Gastrocnemius medialis (tissue), 4 donors: ENCODE data around the gene NFYA. TPM values are rescaled to one million over a fixed set of nuclear protein-coding genes. Genes with fewer than 3 reads are reported as not detected.
A peak's percentile ranks its signal among the peaks of the same experiment; 100 is the strongest.

ENCODE experiments used
- ATAC-seq, 2 donors: fragments of 150-250 bp; one replicate each; pipeline ENCODE4 v1.9.1; 2016
- DNase-seq, 2 donors: peaks; one replicate each; pipeline ENCODE4 v3.0.0-alpha.2; 2019
- H3K27ac ChIP-seq, 4 donors: fragments of 200-600 bp; sonication (generic); 1 replicate in 1 of 4; 2 replicates in 3 of 4; pipeline ENCODE4 v1.5.1; 2016 to 2018; ENCODE audit warnings: mild to moderate bottlenecking in 2 of 4, moderate library complexity in 1 of 4
- H3K27me3 ChIP-seq, 3 donors: fragments of 200-600 bp; sonication (generic) in 2 of 3; 1 replicate in 1 of 3; 2 replicates in 2 of 3; pipeline versions ENCODE4 v1.5.1 to v1.6.0; 2016 to 2019; ENCODE audit warnings: mild to moderate bottlenecking in 1 of 3, moderate library complexity in 1 of 3
- H3K36me3 ChIP-seq, 2 donors: fragments of 200-600 bp; sonication (generic) in 1 of 2; one replicate each; pipeline ENCODE4 v1.5.1; 2017 to 2018
- H3K4me1 ChIP-seq, 2 donors: fragments of 200-600 bp; sonication (generic) in 1 of 2; one replicate each; pipeline ENCODE4 v1.5.1; 2016 to 2017; ENCODE audit warnings: mild to moderate bottlenecking in 2 of 2
- H3K4me3 ChIP-seq, 4 donors: fragments of 200-600 bp; sonication (generic) in 3 of 4; 1 replicate in 1 of 4; 2 replicates in 3 of 4; pipeline ENCODE4 v1.5.1; 2016 to 2019; ENCODE audit warnings: mild to moderate bottlenecking in 2 of 4
- H3K9me3 ChIP-seq, 3 donors: fragments of 200-600 bp; sonication (generic) in 2 of 3; 1 replicate in 1 of 3; 2 replicates in 2 of 3; pipeline ENCODE4 v1.5.1; 2016 to 2019
- POLR2A ChIP-seq, 2 donors: fragments of 450-650 bp; IDR thresholded peaks; one replicate each; pipeline ENCODE4 v1.6.1; 2017; ENCODE audit warnings: antibody characterized with exemption in 2 of 2, mild to moderate bottlenecking in 2 of 2, moderate library complexity in 2 of 2
- in situ Hi-C, 4 donors: fragments of 200-750 bp; cut with MboI; loops; one replicate each; pipeline versions ENCODE4 v1.15.0 to v1.8.0; 2017; ENCODE audit warnings: low sequenced_read_pairs in 4 of 4
- intact Hi-C: fragments of 100-400 bp; cut with DNase I; formaldehyde crosslinking; loops from one replicate; pipeline ENCODE4 v1.15.1; 2023; ENCODE audit warnings: low total_unique reads
- total RNA-seq, 4 donors: library from RNA; depleted of rRNA; stranded (reverse); fragments of >200 nt; gene quantifications; one replicate each; pipeline versions ENCODE4 v1.1.0 to v1.2.3, GENCODE V29; 2016
- TF ChIP-seq, protein P1 (sequence below), 5 experiments: fragments of 450-650 bp in 3 of 5; fragments of 200-600 bp in 2 of 5; sonication (generic) in 2 of 5; IDR thresholded peaks in 4 of 5; conservative IDR thresholded peaks in 1 of 5; 1 replicate in 4 of 5; 2 replicates in 1 of 5; pipeline ENCODE4 v1.5.1; 2016 to 2019; ENCODE audit warnings: antibody characterized with exemption in 5 of 5, mild to moderate bottlenecking in 3 of 5, moderate library complexity in 3 of 5

NFYA gene
- total RNA-seq, 4 donors from 2014 or later, result 7.2 to 11.6 (median 9.7) TPM

DNA sequence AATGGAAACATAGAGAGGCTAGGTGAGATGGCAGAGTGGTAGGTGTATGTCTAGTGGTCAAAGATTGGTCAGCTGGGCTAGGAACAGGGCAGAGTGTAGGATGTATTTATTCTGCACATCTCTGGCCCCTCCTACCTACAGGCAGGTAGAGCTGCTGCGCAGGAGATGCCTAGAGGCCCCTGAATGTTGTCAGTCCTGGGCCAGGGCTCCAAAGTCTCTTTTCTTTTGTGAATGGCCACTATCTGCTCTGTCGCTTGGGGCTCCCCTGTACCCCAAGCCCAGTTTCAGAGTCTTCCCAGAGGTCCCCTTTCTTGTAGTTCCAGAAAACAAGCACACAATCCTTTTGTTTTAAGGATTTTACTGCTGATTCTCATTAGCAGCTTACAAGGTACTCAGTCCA is 25.5 kb upstream of the NFYA start:
- Histone ChIP-seq H3K4me3 (no peak overlapping the region), H3K27ac (peak overlapping the region in 2 of 4 donors; percentile 77 to 99), H3K4me1 (peaks cover 47 to 55% of the 10 kb centered on the region in 2 donors)

DNA sequence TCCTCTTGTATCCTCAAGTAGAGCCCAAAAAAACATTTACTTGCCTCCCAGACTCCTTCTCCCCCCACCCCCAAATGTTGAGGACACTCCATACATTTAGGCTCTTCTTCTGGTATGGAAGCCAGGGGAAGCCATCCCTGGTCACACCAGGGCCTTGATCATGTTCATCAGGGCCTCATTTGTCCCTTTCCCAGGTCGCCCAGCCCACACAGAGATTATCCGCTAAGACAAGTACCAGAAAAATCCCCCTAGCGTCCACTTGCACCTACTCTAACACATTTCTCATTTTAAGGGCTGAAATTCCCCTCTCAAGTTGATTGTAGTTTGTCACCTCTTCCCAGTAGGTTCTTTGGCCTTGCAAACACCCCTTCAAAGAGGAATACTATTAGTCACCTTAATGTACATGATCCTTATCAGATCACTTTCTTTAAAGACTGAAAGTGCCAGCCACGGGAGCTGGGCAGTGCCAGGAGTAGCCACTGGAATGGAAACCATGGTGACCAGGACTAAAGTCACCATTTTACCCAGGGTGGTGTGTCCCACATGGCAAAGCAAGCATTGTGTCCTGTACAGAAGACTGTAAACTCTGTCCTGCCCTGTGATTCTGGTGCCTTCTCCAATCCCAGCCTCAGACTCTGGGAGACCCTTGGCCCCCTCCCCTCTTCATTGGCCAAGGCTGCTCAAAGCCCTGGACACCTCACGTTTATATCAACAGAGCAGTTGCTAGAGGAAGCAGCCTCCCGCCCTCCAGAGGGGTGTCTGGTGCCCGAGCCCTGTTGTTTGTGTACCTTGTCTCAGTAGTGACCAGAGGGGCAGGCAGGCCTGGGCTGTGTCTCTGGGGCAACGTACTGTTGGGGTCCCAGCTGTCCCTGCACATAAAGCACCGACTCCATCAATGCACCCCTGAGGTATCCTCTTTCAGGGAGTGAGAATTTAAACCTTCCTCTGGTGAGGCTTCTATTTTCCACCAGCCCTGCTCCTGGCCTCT is 24.7 kb upstream of the NFYA start:
- intact Hi-C loops (no loop called here), in situ Hi-C loops (loop anchor here in 1 of 4 donors (25.0 kb wide), 1 partner anchor 1061 kb away; no protein-coding TSS in a partner anchor)
- peak overlapping the region; percentile 77 to 99 (median 96) for H3K27ac ChIP-seq
- ATAC-seq (no peak), DNase-seq (no peak)
- H3K9me3 ChIP-seq, result no peaks in the 10 kb centered on the region
- TF ChIP-seq, protein P1, sequence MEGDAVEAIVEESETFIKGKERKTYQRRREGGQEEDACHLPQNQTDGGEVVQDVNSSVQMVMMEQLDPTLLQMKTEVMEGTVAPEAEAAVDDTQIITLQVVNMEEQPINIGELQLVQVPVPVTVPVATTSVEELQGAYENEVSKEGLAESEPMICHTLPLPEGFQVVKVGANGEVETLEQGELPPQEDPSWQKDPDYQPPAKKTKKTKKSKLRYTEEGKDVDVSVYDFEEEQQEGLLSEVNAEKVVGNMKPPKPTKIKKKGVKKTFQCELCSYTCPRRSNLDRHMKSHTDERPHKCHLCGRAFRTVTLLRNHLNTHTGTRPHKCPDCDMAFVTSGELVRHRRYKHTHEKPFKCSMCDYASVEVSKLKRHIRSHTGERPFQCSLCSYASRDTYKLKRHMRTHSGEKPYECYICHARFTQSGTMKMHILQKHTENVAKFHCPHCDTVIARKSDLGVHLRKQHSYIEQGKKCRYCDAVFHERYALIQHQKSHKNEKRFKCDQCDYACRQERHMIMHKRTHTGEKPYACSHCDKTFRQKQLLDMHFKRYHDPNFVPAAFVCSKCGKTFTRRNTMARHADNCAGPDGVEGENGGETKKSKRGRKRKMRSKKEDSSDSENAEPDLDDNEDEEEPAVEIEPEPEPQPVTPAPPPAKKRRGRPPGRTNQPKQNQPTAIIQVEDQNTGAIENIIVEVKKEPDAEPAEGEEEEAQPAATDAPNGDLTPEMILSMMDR (IDR thresholded peaks at IDR 0.05 in 4 of 5, conservative IDR thresholded peaks at IDR 0.05 in 1 of 5), result no peak
- no peak for TF ChIP-seq POLR2A (IDR thresholded peaks at IDR 0.05)
- H3K36me3 ChIP-seq, result no peaks in the 10 kb centered on the region
- H3K27me3 ChIP-seq, result no peaks in the 10 kb centered on the region
- no peak overlapping the region for H3K4me3 ChIP-seq
- H3K4me1 ChIP-seq, result peaks cover 54 to 61% of the 10 kb centered on the region in 2 donors

More for the DNA sequence above, 25.5 kb upstream of the NFYA start:
- DNase-seq (no peak), ATAC-seq (no peak)
- intact Hi-C loops (no loop called here), in situ Hi-C loops (loop anchor here in 1 of 4 donors (25.0 kb wide), 1 partner anchor 1060 kb away; no protein-coding TSS in a partner anchor)
- Histone ChIP-seq H3K9me3 (no peaks in the 10 kb centered on the region), H3K27me3 (no peaks in the 10 kb centered on the region), H3K36me3 (no peaks in the 10 kb centered on the region)
- TF ChIP-seq, protein P1 (IDR thresholded peaks at IDR 0.05 in 4 of 5, conservative IDR thresholded peaks at IDR 0.05 in 1 of 5), result no peak
- no peak for TF ChIP-seq POLR2A (IDR thresholded peaks at IDR 0.05)

DNA sequence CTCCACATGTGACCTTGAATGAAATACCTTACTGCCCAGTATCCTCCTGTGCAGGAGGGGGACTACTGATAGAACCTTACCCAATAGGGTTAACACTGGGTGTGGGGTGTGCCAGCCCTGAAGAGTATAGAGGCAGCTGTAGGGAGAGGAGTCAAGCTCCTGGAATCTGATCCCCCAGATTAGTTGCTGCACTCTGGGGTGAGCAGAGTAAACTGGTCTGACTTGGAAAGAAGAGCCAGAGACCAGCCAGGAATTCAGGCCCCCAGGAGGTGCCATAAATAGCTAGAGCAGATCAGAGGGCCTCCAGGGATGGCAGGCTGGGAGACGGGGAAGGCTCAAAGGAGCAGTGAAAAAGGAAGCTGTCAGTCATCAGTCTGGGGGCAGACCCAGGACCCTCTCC is 23.3 kb upstream of the NFYA start:
- Histone ChIP-seq H3K36me3 (no peaks in the 10 kb centered on the region), H3K27ac (peak overlapping the region; percentile 77 to 99 (median 96)), H3K9me3 (no peaks in the 10 kb centered on the region), H3K4me1 (peaks cover 59 to 72% of the 10 kb centered on the region in 2 donors), H3K4me3 (no peak overlapping the region), H3K27me3 (no peaks in the 10 kb centered on the region)
- ATAC-seq (peak in 1 of 2 donors; percentile 14), DNase-seq (peak in 1 of 2 donors; percentile 28)
- intact Hi-C loops, result no loop called here
- in situ Hi-C loops, result loop anchor here in 1 of 4 donors (25.0 kb wide), 1 partner anchor 1062 kb away; no protein-coding TSS in a partner anchor
- TF ChIP-seq POLR2A (IDR thresholded peaks at IDR 0.05), result no peak
- TF ChIP-seq, protein P1 (IDR thresholded peaks at IDR 0.05 in 4 of 5, conservative IDR thresholded peaks at IDR 0.05 in 1 of 5), result no peak

DNA sequence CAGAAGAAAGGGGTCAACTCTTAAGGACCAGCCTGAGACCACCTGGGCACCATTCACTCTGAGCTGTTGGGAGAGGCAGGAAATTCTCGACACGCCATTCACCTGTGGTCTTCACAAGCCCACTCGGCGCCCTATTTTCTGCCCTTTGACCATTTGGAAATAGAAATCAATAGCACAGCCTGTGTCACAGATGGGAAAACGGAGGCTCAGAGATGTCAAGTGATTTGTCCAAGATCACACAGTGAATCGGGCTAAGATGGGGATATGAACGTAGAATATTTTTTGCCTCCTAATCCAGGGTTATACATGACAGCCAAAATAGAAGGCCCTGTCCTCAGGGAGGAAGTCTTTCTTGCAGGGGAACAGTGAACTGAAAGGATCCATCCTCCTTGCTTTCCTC is 22.8 kb upstream of the NFYA start:
- no peak overlapping the region for H3K4me3 ChIP-seq
- no peaks in the 10 kb centered on the region for H3K36me3 ChIP-seq
- no peaks in the 10 kb centered on the region for H3K9me3 ChIP-seq
- peaks cover 60 to 72% of the 10 kb centered on the region in 2 donors for H3K4me1 ChIP-seq
- intact Hi-C loops, result no loop called here
- no peaks in the 10 kb centered on the region for H3K27me3 ChIP-seq
- no peak for ATAC-seq
- DNase-seq, result no peak
- peak overlapping the region; percentile 77 to 99 (median 96) for H3K27ac ChIP-seq
- in situ Hi-C loops, result loop anchor here in 1 of 4 donors (25.0 kb wide), 1 partner anchor 1063 kb away; no protein-coding TSS in a partner anchor
- TF ChIP-seq, protein P1 (IDR thresholded peaks at IDR 0.05 in 4 of 5, conservative IDR thresholded peaks at IDR 0.05 in 1 of 5), result no peak
- TF ChIP-seq POLR2A (IDR thresholded peaks at IDR 0.05), result no peak
